Astrocyte of the spinal cord (primary cell): ENCODE data around the gene PRR14L.

Source experiments
- DNase-seq: peaks from one replicate; pipeline ENCODE4 v3.0.0; 2011; ENCODE audit warnings: low read depth, low spot score
- H3K4me3 ChIP-seq: 2 replicates; pipeline ENCODE4 v1.5.1; 2011; ENCODE audit warnings: low read depth, mild to moderate bottlenecking, low read length, moderate library complexity
- CTCF ChIP-seq: IDR thresholded peaks from 2 replicates; pipeline ENCODE4 v1.5.1; 2012; ENCODE audit warnings: low read depth, mild to moderate bottlenecking, low read length, inconsistent platforms
- in situ Hi-C: cut with HindIII; loops from 2 replicates; pipeline ENCODE4 v1.10.0; 2017; ENCODE audit warnings: low sequenced_read_pairs

PRR14L gene

GRCh38 chr22:31647066-31647465 is 102.9 kb downstream of the PRR14L start:
- no peak for DNase-seq
- no peak for TF ChIP-seq CTCF
- no peak overlapping the region for H3K4me3 ChIP-seq
- in situ Hi-C loops: no loop called here

GRCh38 chr22:31646186-31647019 is 103.5 kb downstream of the PRR14L start:
- DNase-seq: peak; percentile 95
- H3K4me3 ChIP-seq: no peak overlapping the region
- TF ChIP-seq CTCF: no peak
- in situ Hi-C loops: no loop called here

GRCh38 chr22:31639436-31640039 is 110.4 kb downstream of the PRR14L start:
- in situ Hi-C loops: no loop called here
- TF ChIP-seq CTCF: no peak
- no peak overlapping the region for H3K4me3 ChIP-seq
- DNase-seq: no peak

- TF ChIP-seq CTCF: no peak
- in situ Hi-C loops: no loop called here
- no peak for DNase-seq
- no peak overlapping the region for H3K4me3 ChIP-seq
Measured at GRCh38 chr22:31637891-31638618, 111.9 kb downstream of the PRR14L start.

GRCh38 chr22:31637447-31637890 is 112.5 kb downstream of the PRR14L start:
- in situ Hi-C loops: no loop called here
- DNase-seq: no peak
- TF ChIP-seq CTCF: no peak
- H3K4me3 ChIP-seq: no peak overlapping the region

- no peak for TF ChIP-seq CTCF
- DNase-seq: no peak
- in situ Hi-C loops: no loop called here
- no peak overlapping the region for H3K4me3 ChIP-seq
Measured at GRCh38 chr22:31635638-31636306, 114.2 kb downstream of the PRR14L start.
